GM06990 (cell line): ENCODE data around the gene CCR7.
A peak's percentile ranks its signal among the peaks of the same experiment; 100 is the strongest.

Experiments
- DNase-seq: peaks from one replicate; pipeline ENCODE4 v3.0.0-alpha.2; 2011; ENCODE audit not compliant: insufficient read length; ENCODE audit errors: extremely low read depth
- H3K27me3 ChIP-seq: replicated peaks from 2 replicates; pipeline ENCODE4 v1.6.0; 2011; ENCODE audit warnings: low read length; ENCODE audit not compliant: control insufficient read depth, insufficient read depth
- H3K36me3 ChIP-seq: 2 replicates; pipeline ENCODE4 v1.5.1; 2011; ENCODE audit warnings: low read length; ENCODE audit not compliant: control insufficient read depth, insufficient read depth
- H3K4me3 ChIP-seq: replicated peaks from 2 replicates; pipeline ENCODE4 v1.5.1; 2011; ENCODE audit warnings: low read depth, mild to moderate bottlenecking, control low read depth, low read length
- TF ChIP-seq, protein P1 (sequence below): IDR thresholded peaks from 2 replicates; pipeline ENCODE4 v1.5.1; 2011; ENCODE audit warnings: low read length, control low read depth, mild to moderate bottlenecking, inconsistent platforms; ENCODE audit not compliant: insufficient read depth, poor library complexity, severe bottlenecking

Gene CCR7

GRCh38 chr17:40564883-40565768, at the start of gene CCR7:
Gene CCR7, minus strand, starts transcription at chr17:40565472. Its CDS starts 63 bp downstream, at chr17:40565409.
- DNase-seq: peak; percentile 81
- no peaks in the 10 kb centered on the region for H3K36me3 ChIP-seq
- TF ChIP-seq, protein P1, sequence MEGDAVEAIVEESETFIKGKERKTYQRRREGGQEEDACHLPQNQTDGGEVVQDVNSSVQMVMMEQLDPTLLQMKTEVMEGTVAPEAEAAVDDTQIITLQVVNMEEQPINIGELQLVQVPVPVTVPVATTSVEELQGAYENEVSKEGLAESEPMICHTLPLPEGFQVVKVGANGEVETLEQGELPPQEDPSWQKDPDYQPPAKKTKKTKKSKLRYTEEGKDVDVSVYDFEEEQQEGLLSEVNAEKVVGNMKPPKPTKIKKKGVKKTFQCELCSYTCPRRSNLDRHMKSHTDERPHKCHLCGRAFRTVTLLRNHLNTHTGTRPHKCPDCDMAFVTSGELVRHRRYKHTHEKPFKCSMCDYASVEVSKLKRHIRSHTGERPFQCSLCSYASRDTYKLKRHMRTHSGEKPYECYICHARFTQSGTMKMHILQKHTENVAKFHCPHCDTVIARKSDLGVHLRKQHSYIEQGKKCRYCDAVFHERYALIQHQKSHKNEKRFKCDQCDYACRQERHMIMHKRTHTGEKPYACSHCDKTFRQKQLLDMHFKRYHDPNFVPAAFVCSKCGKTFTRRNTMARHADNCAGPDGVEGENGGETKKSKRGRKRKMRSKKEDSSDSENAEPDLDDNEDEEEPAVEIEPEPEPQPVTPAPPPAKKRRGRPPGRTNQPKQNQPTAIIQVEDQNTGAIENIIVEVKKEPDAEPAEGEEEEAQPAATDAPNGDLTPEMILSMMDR: peak; percentile 15
- H3K27me3 ChIP-seq: peaks cover 3% of the 10 kb centered on the region
- H3K4me3 ChIP-seq: peak within 1 kb of the TSS; percentile 78

DNA sequence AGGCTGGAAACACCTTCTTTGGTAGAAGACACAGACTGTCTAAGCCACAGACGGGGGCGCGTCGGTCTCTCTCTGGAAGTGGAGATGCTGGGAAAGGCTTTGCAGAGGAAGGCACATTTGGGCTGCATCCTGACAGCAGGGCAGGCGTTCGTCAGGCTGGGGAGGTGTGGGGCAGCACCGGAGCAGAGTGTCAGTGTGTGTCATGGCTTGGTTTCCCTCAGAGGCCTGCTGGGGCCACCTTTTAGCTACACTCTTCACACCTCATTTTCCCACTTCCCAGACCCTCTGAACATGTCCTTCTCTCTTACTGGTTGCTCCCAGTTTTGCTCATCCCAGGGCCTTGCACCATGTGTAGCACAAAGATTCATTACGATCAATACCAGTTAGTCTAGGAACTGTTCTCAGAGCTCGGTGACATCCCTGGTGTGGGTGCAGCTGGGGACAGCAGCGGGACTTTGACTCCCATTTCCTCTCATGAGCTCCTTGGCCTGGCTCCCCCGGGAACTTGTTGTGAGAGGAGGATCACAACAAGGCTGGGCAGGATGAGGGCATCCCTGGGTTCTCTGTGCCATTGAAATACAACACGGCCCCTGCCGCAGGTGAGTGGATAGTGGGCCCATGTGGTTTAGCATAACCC, 49.3 kb upstream of the CCR7 start:
- no peak overlapping the region for H3K4me3 ChIP-seq
- H3K36me3 ChIP-seq: no peaks in the 10 kb centered on the region
- DNase-seq: no peak
- no peaks in the 10 kb centered on the region for H3K27me3 ChIP-seq
- TF ChIP-seq, protein P1: no peak

DNA sequence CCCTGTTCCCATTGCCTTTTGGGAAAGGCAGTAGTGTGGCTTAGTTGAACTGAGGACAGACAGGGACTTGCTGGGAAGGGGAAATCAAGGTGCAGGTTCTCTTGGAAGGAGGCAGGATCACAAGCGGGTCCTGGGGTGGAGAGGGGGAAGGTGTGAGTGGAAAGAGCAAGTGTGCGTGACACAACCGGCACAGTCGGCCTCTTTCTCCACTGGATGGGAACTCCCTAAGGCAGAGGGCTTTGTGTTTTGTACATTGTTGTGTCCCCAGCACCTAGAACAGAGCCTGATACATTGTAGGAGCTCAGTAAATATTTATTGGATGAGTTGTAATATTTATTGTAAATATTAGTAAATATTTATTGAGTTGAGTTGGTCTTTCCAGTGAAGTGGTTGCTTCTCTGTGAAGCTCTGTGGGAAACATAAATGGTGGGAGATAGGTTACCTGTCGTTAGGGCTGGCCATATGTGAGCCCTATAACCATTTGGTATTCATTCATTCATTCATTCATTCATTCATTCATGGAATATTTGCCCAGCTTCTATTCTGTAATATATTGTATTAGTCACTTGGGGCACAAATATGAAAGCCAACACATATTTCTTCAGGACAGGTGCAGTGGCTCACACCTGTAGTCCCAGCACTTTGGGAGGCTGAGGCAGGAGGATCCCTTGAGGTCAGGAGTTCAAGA, 48.3 kb upstream of the CCR7 start:
- H3K36me3 ChIP-seq: no peaks in the 10 kb centered on the region
- no peak overlapping the region for H3K4me3 ChIP-seq
- TF ChIP-seq, protein P1: no peak
- no peaks in the 10 kb centered on the region for H3K27me3 ChIP-seq
- DNase-seq: no peak

DNA sequence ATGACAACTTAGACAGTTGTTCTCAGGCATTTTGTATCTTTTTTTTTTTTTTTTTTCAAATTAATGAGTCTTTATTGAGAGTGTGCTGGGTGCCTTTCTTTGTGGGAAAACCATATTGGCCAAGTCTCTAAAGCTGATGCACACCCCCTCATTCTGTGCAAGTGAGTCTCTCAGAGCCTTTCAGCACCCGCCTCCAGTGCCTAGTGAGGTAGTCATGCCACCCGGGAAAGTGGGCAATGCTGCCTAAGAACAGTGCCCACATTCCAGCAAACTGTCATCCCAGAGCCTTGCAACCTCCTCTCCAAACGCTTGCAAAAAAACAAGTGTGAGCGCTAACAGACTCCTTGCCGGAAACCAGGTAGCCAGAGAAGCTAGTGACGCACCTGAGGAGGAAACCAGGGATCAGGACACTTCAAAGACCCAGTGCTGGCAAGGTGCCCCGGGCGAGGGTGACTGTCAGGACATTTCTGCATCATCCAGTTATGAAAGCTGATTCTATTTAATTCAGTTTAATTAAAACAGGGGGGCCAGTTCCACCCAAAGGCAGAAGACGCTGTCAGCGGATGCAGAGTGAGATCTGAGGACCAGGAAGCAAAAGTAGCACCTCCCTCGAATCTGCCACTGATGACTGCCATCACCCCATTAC, 47.5 kb upstream of the CCR7 start:
- TF ChIP-seq, protein P1: no peak
- Histone ChIP-seq H3K36me3 (no peaks in the 10 kb centered on the region), H3K4me3 (no peak overlapping the region), H3K27me3 (no peaks in the 10 kb centered on the region)
- no peak for DNase-seq

GRCh38 chr17:40611840-40612474, 46.7 kb upstream of the CCR7 start:
- Histone ChIP-seq H3K27me3 (0 out of 2 replicates have a peak, but pooled peaks cover 2% of the 10 kb centered on the region), H3K4me3 (no peak overlapping the region), H3K36me3 (no peaks in the 10 kb centered on the region)
- TF ChIP-seq, protein P1: no peak
- no peak for DNase-seq
